ENCODE measurements around the gene DCBLD1.
"Not testable (repeated sequence)": the region's sequence is repeated elsewhere in the genome, so short reads cannot be mapped to it uniquely, and the experiment has no call there.

DCBLD1 gene

GRCh38 chr6:117502580-117502979 lies 20.1 kb downstream of the DCBLD1 start:
- no peak for DNase-seq

- DNase-seq: no peak
Observed at GRCh38 chr6:117503211-117503610, 20.7 kb downstream of the DCBLD1 start.

GRCh38 chr6:117504478-117505144 lies 22.1 kb downstream of the DCBLD1 start:
- no peak for DNase-seq

GRCh38 chr6:117505311-117505710 lies 22.8 kb downstream of the DCBLD1 start:
- DNase-seq: no peak

- no peak for DNase-seq
Observed at GRCh38 chr6:117506180-117506835, 23.8 kb downstream of the DCBLD1 start.

GRCh38 chr6:117506907-117507306 lies 24.4 kb downstream of the DCBLD1 start:
- DNase-seq: no peak

- DNase-seq: no peak
Observed at GRCh38 chr6:117508450-117508971, 26.0 kb downstream of the DCBLD1 start.

GRCh38 chr6:117509021-117509420 lies 26.5 kb downstream of the DCBLD1 start:
- DNase-seq: no peak

GRCh38 chr6:117512056-117512828 lies 29.8 kb downstream of the DCBLD1 start:
- no peak for DNase-seq

GRCh38 chr6:117512987-117513573 lies 30.6 kb downstream of the DCBLD1 start:
- no peak for DNase-seq

GRCh38 chr6:117513778-117514365 lies 31.4 kb downstream of the DCBLD1 start:
- no peak for DNase-seq

- no peak for DNase-seq
Observed at GRCh38 chr6:117514655-117515054, 32.2 kb downstream of the DCBLD1 start.

- no peak for DNase-seq
Observed at GRCh38 chr6:117515326-117515725, 32.9 kb downstream of the DCBLD1 start.

GRCh38 chr6:117517995-117518394 lies 35.5 kb downstream of the DCBLD1 start:
- not testable (repeated sequence) for DNase-seq

- DNase-seq: no peak
Observed at GRCh38 chr6:117518870-117519269, 36.4 kb downstream of the DCBLD1 start.

GRCh38 chr6:117520603-117521395 lies 38.3 kb downstream of the DCBLD1 start:
- no peak for DNase-seq

GRCh38 chr6:117521791-117522502 lies 39.5 kb downstream of the DCBLD1 start:
- DNase-seq: no peak

- no peak for DNase-seq
Observed at GRCh38 chr6:117525607-117526006, 43.1 kb downstream of the DCBLD1 start.

- DNase-seq: no peak
Observed at GRCh38 chr6:117530467-117531242, 48.2 kb downstream of the DCBLD1 start.

- no peak for DNase-seq
Observed at GRCh38 chr6:117531346-117531745, 48.9 kb downstream of the DCBLD1 start.

All from stimulated activated naive CD4-positive, alpha-beta T cell (primary cell).